ENCODE measurements around the gene CLUH. TPM values are rescaled to one million over a fixed set of nuclear protein-coding genes. Genes with fewer than 3 reads are reported as not detected.
"Not testable (repeated sequence)": the region's sequence is repeated elsewhere in the genome, so short reads cannot be mapped to it uniquely, and the experiment has no call there.

The CLUH gene
- total RNA-seq, 1 donor from 2014 or later = 66.1 TPM

- DNase-seq (ENCODE audit: low read depth) = no peak
Observed at GRCh38 chr17:2703606-2704005, 8.0 kb downstream of the CLUH start.

GRCh38 chr17:2703181-2703580 is 8.4 kb downstream of the CLUH start:
- no peak for DNase-seq (ENCODE audit: low read depth)

- DNase-seq (ENCODE audit: low read depth) = no peak
Observed at GRCh38 chr17:2701996-2702741, 9.4 kb downstream of the CLUH start.

GRCh38 chr17:2701161-2701995 is 10.2 kb downstream of the CLUH start:
- no peak for DNase-seq (ENCODE audit: low read depth)

GRCh38 chr17:2700491-2701141 is 10.9 kb downstream of the CLUH start:
- DNase-seq (ENCODE audit: low read depth) = no peak

GRCh38 chr17:2700030-2700490 is 11.5 kb downstream of the CLUH start:
- DNase-seq (ENCODE audit: low read depth) = no peak

DNA sequence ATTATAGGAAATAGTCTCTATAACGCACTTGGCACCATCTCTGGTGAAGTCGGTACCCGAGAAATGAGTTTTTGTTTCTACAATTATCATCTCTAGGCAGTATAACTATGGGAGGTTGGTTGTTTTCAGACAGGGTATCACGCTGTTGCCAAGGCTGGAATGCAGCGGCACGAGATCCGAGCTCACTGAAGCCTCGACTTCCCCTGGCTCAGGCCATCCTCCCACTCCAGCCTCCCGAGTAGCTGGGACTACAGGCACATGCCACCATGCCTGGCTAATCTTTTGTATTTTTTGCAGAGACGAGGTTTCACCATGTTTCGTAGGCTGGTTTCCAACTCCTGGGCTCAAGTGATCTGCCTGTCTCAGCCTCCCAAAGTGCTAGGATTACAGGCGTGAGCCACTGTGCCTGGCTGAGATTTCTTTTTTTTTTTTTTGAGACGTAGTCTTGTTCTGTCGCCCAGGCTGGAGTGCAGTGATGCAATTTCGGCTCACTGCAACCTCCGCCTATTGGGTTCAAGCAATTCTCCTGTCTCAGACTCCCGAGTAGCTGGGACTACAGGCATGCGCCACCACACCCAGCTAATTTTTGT is 12.3 kb downstream of the CLUH start:
- not testable (repeated sequence) for DNase-seq (ENCODE audit: low read depth)

DNA sequence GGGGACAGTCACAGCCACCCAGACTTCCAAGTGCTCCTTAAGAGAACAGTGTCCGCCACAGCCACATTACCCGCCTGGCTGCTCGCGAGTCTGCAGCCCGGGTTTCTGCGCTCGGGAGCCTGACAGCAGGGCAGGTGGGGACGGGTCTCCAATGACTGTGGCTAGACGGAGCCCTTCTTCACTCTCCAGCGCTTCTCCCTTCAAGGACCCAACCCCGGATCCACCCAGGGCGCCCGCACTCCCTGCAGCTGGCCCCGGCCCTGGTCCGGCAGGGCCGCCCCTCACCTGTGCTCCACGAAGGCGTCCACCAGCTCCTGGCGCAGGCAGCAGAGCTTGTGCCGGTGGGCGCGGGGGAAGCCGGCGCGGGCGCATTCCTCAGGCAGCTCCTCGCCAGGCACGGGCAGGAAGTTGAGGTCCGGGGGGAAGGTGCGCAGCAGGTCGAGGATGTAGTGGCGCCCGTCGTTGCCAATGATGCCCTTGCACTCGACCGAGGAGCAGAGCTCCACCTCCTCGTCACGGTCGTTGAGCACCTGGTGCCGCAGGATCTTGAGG is 13.9 kb downstream of the CLUH start:
- DNase-seq (ENCODE audit: low read depth) = no peak

DNA sequence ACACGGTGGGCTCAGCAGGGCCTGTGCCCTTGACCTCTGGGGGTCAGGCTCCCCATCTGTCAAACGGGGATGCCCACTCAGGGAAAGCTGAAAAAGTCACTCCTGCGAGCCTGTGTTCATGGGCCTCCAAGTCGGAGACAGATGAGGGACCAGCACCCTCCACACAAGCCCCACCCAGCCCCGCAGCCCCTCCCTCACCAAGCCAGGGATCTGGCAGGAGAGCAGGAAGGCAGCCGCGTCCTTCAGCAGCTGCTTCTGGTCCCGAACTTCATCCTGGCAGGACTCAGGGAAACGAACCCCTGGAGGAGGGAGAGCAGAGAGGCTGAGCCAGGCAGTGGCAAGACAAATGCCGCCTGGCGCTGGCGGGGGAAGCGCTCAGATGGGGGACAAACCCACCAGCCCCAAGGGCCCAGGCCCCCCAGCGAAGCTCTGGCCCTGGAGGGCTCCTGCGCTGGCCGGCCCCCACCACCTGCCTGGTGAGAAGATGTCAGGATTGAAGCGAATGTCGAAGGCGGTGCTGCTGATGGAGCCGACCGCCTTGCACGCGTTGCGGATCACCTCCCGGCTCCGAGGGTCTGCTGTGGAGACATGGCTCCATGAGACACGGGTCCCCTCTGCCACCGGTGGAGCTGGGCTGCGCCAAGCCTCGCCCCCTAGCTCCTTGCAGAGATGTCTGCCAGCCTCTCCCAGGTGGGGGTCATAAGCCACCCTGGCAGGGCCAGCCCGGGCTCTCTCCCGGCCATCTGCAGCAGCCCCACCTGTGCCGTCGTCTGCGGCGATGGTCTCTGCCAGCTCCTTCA is 15.4 kb downstream of the CLUH start:
- DNase-seq (ENCODE audit: low read depth) = no peak

DNA sequence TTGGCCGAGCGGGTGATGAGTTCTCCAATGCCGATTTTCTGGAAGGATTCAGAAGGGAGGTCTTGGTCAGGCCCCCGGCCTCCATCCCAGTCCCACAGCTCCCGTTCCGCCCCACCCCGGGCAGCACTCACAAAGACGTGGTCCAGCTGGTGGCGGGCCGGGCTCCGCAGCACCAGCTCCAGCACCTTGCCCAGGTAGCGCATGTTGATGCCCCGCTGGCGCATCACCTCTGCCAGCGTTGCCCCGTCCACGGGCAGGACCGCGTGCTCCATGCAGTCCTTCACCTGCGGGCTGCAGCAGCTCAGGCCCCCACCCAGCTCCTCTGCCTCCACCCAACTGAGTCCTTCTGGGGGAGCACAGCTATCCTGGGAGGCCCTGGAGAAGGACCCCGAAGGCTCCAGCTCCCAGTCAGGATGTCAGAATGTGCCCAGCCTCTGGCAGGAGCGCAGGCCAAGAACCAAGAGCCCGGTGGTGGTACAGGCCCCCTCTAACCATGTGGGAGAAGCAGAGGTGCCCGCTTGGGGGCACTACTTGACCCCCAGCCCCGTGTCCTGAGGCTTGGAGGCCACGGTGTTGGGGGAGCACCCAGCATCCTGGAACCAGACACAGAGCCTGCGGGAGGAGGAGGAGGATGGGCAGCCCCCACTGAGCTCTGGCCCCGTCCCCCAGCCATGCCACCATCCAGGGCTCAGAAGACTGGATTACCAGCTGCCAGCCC is 16.2 kb downstream of the CLUH start:
- DNase-seq (ENCODE audit: low read depth) = no peak

GRCh38 chr17:2694381-2695242 is 17.0 kb downstream of the CLUH start:
- no peak for DNase-seq (ENCODE audit: low read depth)

- DNase-seq (ENCODE audit: low read depth) = no peak
Observed at GRCh38 chr17:2693561-2694380, 17.8 kb downstream of the CLUH start.

- no peak for DNase-seq (ENCODE audit: low read depth)
Observed at GRCh38 chr17:2692781-2693135, 18.8 kb downstream of the CLUH start.

GRCh38 chr17:2691965-2692780 is 19.4 kb downstream of the CLUH start:
- DNase-seq (ENCODE audit: low read depth) = no peak

GRCh38 chr17:2691069-2691871 is 20.3 kb downstream of the CLUH start:
- DNase-seq (ENCODE audit: low read depth) = no peak

Data from myocyte (in vitro differentiated cells).